A673 (cell line): ENCODE measurements around the gene DMAC2. TPM values are rescaled to one million over a fixed set of nuclear protein-coding genes. Genes with fewer than 3 reads are reported as not detected.
A peak's percentile ranks its signal among the peaks of the same experiment; 100 is the strongest.

Experiments
- BruUV-seq: library from RNA; stranded (reverse); fragments of 400-500 nt; replicated peaks from 2 replicates; lab custom pipeline; 2021; lab: Mats Ljungman, UMichigan
- CTCF ChIA-PET: fragments of 300-600 bp; sonication (Branson Sonifier 250); formaldehyde crosslinking; loops from one replicate; lab custom pipeline; 2022; ENCODE audit warnings: antibody characterized with exemption; lab: Charles Lee
- POLR2A ChIA-PET: fragments of 300-600 bp; sonication (Branson Sonifier 250); formaldehyde crosslinking; loops from one replicate; lab custom pipeline; 2022; ENCODE audit warnings: antibody characterized with exemption; ENCODE audit not compliant: low non-redundant PET; lab: Charles Lee
- DNase-seq: peaks from one replicate; pipeline ENCODE4 v3.0.0-alpha.2; 2015; ENCODE audit warnings: low spot score
- H3K27ac ChIP-seq: fragments of 200-600 bp; sonication (generic); 2 replicates; pipeline ENCODE4 v1.5.1; 2016; ENCODE audit warnings: mixed run types, low read depth, mild to moderate bottlenecking, mixed read lengths, antibody characterized with exemption, low read length; ENCODE audit not compliant: poor library complexity, severe bottlenecking
- H3K27me3 ChIP-seq: fragments of 200-600 bp; sonication (generic); replicated peaks from 2 replicates; pipeline ENCODE4 v1.6.1; 2017; ENCODE audit warnings: mixed run types, low read depth, mild to moderate bottlenecking, mixed read lengths, antibody characterized with exemption, low read length; ENCODE audit not compliant: insufficient read depth, poor library complexity
- H3K36me3 ChIP-seq: fragments of 200-600 bp; sonication (generic); 2 replicates; pipeline ENCODE4 v1.6.1; 2016; ENCODE audit warnings: mixed run types, mild to moderate bottlenecking, mixed read lengths, antibody characterized with exemption, low read length; ENCODE audit not compliant: insufficient read depth, poor library complexity, severe bottlenecking
- H3K4me1 ChIP-seq: fragments of 200-600 bp; sonication (generic); 2 replicates; pipeline ENCODE4 v1.6.1; 2017; ENCODE audit warnings: mixed run types, mild to moderate bottlenecking, mixed read lengths, antibody characterized with exemption, low read length; ENCODE audit not compliant: insufficient read depth, poor library complexity, severe bottlenecking
- H3K4me3 ChIP-seq: fragments of 200-600 bp; sonication (generic); 2 replicates; pipeline ENCODE4 v1.5.1; 2016; ENCODE audit warnings: low read depth, mixed run types, mild to moderate bottlenecking, mixed read lengths, low read length; ENCODE audit not compliant: poor library complexity, severe bottlenecking
- H3K9me3 ChIP-seq: fragments of 200-600 bp; sonication (generic); 2 replicates; pipeline ENCODE4 v1.6.1; 2016; ENCODE audit warnings: mixed run types, low read depth, mild to moderate bottlenecking, mixed read lengths, antibody characterized with exemption, low read length; ENCODE audit not compliant: poor library complexity, severe bottlenecking
- EZH2 ChIP-seq: fragments of 200-600 bp; sonication (generic); IDR thresholded peaks from 2 replicates; pipeline ENCODE4 v1.6.1; 2017; ENCODE audit warnings: borderline replicate concordance, low read depth, mild to moderate bottlenecking, mixed read lengths, antibody characterized with exemption, low read length; ENCODE audit not compliant: poor library complexity, severe bottlenecking
- intact Hi-C: fragments of 100-400 bp; cut with micrococcal nuclease; formaldehyde crosslinking; loops from one replicate; pipeline ENCODE4 v1.10.0; 2022; ENCODE audit not compliant: unreplicated experiment
- total RNA-seq: library from RNA; stranded (reverse); gene quantifications from 2 replicates; pipeline ENCODE4 v1.2.3, GENCODE V29; 2021
- TF ChIP-seq, protein P1 (sequence below): fragments of 300-800, 200-600 bp; sonication (generic); conservative IDR thresholded peaks from 2 replicates; pipeline ENCODE4 v1.5.1; 2017; ENCODE audit warnings: low read depth, mild to moderate bottlenecking, antibody characterized with exemption, low read length, moderate library complexity, mixed read lengths

Gene DMAC2
- total RNA-seq, 1 experiment from 2014 or later, result 96.6 TPM

DNA sequence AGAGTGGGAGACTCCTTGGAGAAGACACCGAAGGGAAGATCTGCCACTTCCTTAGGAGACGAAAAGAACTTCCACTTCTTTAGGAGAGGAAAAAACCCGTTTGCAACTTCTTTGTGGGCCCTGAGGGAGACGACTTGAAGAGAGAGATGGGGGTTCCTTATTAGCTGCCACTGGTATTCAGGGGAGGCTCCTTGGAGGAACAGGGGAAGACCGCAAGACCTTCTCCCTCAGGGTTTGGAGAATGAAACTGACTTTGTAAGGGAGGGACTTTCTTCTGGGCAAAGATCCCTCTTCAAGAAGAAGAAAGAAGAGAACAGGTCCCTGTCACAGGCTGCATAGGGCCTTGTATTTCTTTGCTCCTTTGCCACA is 41.7 kb downstream of the DMAC2 start:
- peak overlapping the region; percentile 86 for H3K4me3 ChIP-seq
- H3K9me3 ChIP-seq, result no peaks in the 10 kb centered on the region
- peaks cover 10% of the 10 kb centered on the region for H3K4me1 ChIP-seq
- ChIA-PET POLR2A (no interaction called here), CTCF (no interaction called here)
- no peaks in the 10 kb centered on the region for H3K27me3 ChIP-seq
- no peaks in the 10 kb centered on the region for H3K36me3 ChIP-seq
- intact Hi-C loops, result loop anchor here (10.0 kb wide), 1 partner anchor 347 kb away; no protein-coding TSS in a partner anchor
- TF ChIP-seq, protein P1, sequence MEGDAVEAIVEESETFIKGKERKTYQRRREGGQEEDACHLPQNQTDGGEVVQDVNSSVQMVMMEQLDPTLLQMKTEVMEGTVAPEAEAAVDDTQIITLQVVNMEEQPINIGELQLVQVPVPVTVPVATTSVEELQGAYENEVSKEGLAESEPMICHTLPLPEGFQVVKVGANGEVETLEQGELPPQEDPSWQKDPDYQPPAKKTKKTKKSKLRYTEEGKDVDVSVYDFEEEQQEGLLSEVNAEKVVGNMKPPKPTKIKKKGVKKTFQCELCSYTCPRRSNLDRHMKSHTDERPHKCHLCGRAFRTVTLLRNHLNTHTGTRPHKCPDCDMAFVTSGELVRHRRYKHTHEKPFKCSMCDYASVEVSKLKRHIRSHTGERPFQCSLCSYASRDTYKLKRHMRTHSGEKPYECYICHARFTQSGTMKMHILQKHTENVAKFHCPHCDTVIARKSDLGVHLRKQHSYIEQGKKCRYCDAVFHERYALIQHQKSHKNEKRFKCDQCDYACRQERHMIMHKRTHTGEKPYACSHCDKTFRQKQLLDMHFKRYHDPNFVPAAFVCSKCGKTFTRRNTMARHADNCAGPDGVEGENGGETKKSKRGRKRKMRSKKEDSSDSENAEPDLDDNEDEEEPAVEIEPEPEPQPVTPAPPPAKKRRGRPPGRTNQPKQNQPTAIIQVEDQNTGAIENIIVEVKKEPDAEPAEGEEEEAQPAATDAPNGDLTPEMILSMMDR, result no peak
- no peak for TF ChIP-seq EZH2
- no TSS peak for BruUV-seq
- no peak for DNase-seq
- H3K27ac ChIP-seq, result peak overlapping the region; percentile 97

DNA sequence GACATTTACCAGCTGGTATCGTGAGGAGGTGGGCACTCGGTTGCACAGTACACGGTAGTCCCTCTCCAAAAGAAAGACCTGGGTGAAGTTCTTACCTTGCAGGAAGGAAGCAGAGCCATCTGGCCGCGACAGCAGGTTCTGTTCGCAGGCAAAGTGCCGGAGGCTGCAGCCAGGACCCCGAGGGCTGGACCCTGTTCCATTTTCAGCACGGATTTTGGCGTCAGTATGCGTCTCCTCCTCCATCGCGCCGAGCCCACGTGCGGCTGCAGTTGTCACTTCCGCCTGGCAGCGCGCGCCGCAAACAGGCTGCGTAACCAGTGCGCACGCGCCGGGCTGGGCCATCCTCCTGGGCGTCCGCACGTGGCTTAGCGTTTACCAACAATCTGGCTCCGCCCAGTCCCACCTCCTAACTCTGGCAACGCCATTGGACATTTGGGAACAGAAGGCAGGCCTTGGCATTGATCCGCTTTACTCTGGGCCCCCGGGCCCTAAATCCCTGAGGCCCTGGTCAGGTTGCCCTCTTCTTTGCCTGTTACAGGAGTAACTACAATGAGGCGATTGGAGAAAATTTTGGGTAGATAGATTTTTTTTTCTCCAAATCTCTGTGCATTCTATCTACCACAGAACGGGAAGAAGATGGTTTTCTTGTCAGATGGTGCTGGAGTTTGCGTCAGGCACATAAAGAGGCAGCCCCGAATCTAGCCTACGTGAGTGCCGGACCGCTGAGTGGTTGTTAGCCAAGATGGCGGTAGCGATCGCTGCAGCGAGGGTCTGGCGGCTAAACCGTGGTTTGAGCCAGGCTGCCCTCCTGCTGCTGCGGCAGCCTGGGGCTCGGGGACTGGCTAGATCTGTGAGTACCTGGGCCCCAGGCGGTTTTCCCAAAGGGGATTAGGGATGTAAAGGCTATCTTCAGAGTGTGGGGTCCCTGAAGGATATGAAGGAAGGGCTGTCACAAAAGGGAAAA is 42.3 kb downstream of the DMAC2 start, which contains the start of the genes BCKDHA and EXOSC5:
Gene BCKDHA (plus strand): TSS at position 733 of the 964 bp plus-strand sequence. CDS start 10 bp downstream, at position 743.
Gene EXOSC5 (minus strand): TSS at position 274 of the 964 bp plus-strand sequence. CDS start 31 bp downstream, at position 243.
- peak; percentile 100 for DNase-seq
- BruUV-seq, result TSS peak; percentile 74
- POLR2A ChIA-PET, result no interaction called here
- no peaks in the 10 kb centered on the region for H3K36me3 ChIP-seq
- CTCF ChIA-PET, result no interaction called here
- no peaks in the 10 kb centered on the region for H3K27me3 ChIP-seq
- TF ChIP-seq, protein P1, result no peak
- TF ChIP-seq EZH2, result no peak
- H3K27ac ChIP-seq, result peak within 1 kb of the TSS; percentile 97
- H3K4me1 ChIP-seq, result peaks cover 10% of the 10 kb centered on the region
- intact Hi-C loops, result loop anchor here (10.0 kb wide), 1 partner anchor 347 kb away; no protein-coding TSS in a partner anchor
- H3K9me3 ChIP-seq, result no peaks in the 10 kb centered on the region
- H3K4me3 ChIP-seq, result peak within 1 kb of the TSS; percentile 86

DNA sequence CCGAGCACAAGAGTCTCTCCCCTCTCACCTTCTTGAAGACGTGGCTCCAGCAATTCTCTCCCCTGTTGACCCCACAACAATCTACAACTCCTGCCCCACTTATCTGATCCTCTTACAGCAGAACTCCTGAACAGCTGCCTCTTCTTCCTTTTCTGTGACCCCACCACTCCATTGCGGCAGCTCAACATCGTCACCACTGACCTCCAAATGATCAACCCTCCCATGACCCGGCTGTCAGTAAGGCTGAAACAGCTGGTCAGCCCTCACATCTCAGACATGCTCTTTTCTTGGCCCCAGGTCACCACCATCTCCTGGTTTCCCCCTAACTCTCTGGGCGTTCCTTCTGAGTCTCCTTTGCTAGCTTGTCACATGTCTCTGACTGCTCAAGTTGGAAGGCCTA is 44.4 kb downstream of the DMAC2 start:
- H3K27ac ChIP-seq, result no peak overlapping the region
- H3K36me3 ChIP-seq, result peaks cover 8% of the 10 kb centered on the region
- intact Hi-C loops, result loop anchor here (10.0 kb wide), 1 partner anchor 349 kb away; no protein-coding TSS in a partner anchor
- ChIA-PET POLR2A (no interaction called here), CTCF (no interaction called here)
- no TSS peak for BruUV-seq
- H3K4me3 ChIP-seq, result no peak overlapping the region
- DNase-seq, result no peak
- no peaks in the 10 kb centered on the region for H3K9me3 ChIP-seq
- no peaks in the 10 kb centered on the region for H3K27me3 ChIP-seq
- no peak for TF ChIP-seq EZH2
- TF ChIP-seq, protein P1, result no peak
- H3K4me1 ChIP-seq, result peaks cover 10% of the 10 kb centered on the region
